HG02885 (cell line): ENCODE measurements around the gene MAPK1.
"Not testable (repeated sequence)": the region's sequence is repeated elsewhere in the genome, so short reads cannot be mapped to it uniquely, and the experiment has no call there.

Experiments used
- ATAC-seq: cut with Tn5 transposase; IDR thresholded peaks from one replicate; pipeline ENCODE4 v1.9.1; 2021; ENCODE audit warnings: mild to moderate bottlenecking; ENCODE audit not compliant: unreplicated experiment, poor library complexity

MAPK1 gene

GRCh38 chr22:21850660-21851059 lies 16.8 kb downstream of the MAPK1 start:
- ATAC-seq: no peak

DNA sequence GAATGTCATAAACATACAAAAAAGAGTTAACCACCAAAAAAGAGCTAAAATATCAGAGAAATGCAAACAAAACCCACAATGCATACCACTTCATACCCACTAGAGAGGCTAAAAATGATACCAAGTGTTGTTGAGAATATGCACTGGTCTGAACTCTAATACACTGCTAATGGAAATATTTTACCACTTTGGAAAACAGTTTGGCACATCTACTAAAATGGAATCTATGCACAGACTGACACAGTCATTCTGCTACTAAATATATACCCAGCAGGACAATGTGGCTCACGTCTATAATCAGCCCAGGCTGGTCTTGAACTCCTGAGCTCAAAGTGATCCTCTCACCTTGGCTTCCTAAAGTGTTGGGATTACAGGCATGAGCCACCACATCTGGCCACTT lies 18.0 kb downstream of the MAPK1 start:
- ATAC-seq: no peak

DNA sequence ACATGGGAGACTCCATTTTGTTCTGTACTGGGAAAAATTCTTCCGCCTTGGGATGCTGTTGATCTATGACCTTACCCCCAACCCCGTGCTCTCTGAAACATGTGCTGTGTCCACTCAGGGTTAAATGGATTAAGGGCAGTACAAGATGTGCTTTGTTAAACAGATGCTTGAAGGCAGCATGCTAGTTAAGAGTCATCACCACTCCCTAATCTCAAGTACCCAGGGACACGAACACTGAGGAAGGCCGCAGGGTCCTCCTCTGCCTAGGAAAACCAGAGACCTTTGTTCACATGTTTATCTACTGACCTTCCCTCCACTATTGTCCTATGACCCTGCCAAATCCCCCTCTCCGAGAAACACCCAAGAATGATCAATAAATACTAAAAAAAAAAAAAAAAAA lies 19.4 kb downstream of the MAPK1 start:
- not testable (repeated sequence) for ATAC-seq

DNA sequence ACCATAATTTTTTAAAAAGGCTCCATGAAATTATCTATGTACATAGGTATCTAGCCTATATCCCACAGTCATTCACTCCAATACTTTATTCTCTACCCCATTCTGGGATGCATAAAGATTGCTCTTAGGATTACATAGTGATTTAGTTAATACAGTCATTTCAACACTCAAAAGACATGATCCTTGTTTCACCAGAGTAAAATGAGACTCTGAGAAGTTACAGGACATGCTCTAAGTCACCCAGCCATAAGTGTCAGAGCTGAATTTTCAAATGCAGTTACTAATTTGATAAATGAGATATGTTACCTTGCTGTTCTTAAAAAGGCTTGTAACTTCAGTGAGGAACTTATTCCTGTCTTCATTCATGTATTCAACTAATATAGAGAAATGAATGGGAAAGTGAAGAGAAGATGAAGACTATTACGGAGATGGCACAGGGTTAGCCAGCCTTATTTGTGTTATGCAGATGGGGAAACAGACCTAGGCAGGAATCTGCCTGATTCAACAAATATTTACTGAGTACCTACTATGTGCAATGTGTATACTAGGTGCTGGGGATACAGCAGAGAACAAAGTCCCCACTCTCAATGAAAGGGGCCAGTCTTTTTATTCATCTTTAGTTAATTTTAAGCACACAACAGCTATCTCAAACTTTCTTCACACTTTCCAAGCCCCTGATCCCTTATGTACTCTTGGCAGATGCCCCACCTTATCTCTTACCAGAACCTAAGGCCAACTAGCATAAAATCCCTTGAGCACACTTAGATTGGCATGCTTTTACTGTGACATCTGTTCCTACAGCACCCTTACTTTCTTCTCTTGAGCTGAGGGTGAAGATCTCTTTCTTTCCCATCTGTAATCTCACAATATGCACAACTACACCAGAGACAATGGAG lies 21.6 kb downstream of the MAPK1 start:
- no peak for ATAC-seq

DNA sequence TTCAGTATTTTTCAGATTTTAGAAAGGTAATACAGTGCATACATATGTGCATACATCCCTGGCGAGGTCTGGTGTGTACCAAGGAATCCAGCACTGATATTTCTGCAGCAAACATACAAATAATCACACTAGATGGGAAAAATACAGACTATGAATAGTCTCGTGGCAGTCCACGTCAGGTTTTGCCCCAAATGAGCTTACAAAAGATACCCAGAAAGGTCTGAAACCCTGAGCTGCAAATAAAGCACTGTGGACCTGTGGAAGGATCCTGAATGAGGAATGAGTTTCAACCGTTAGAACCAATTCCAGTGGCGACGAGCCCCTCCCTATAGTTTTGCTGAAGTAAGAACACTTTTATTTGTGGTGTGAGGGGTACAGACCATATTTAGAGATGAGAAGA lies 24.5 kb downstream of the MAPK1 start:
- no peak for ATAC-seq

DNA sequence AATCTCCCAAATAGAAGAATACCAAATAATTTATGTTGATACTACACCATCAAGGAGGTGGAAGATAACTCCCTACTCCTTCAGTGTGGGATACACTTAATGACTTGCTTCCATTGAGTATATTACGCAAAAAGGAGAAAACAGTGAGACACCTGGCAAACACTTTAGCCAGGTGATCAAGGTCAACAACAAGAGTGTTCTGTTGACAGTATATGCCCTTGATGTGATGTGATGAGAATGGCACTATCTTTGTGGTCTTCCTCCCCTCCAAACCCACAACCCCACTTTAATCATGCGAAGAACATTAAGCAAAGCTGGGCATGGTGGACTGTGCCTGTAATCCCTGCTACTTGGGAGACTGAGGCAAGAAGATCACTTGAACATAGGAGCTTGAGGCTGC lies 26.0 kb downstream of the MAPK1 start:
- no peak for ATAC-seq

DNA sequence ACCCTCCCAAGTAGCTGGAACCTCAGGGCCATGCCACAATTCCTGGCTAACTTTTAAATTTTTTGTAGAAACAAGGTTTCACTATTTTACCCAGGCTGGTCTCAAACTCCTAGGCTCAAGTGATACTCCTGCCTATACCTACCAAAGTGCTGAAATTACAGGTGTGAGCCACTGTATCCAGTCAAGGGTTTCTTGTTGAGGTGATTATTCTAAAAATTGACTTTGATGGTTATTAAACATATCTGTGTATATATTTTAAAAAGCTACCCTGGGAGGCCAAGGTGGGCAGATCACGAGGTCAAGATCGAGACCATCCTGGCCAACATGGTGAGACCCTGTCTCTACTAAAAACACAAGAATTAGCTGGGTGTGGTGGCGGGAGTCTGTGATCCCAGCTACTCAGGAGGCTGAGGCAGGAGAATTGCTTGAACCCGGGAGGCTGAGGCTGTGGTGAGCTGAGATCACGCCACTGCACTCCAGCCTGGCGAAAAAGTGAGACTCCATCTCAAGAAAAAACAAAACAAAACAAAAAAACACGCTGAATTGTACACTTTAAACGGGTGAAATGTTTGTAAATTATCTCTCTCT lies 27.1 kb downstream of the MAPK1 start:
- ATAC-seq: no peak

- ATAC-seq: no peak
These were observed 27.7 kb downstream of the MAPK1 start for GRCh38 chr22:21839765-21840140.

- not testable (repeated sequence) for ATAC-seq
These were observed 28.2 kb downstream of the MAPK1 start for GRCh38 chr22:21839104-21839764.

GRCh38 chr22:21837248-21837979 lies 30.0 kb downstream of the MAPK1 start:
- no peak for ATAC-seq

DNA sequence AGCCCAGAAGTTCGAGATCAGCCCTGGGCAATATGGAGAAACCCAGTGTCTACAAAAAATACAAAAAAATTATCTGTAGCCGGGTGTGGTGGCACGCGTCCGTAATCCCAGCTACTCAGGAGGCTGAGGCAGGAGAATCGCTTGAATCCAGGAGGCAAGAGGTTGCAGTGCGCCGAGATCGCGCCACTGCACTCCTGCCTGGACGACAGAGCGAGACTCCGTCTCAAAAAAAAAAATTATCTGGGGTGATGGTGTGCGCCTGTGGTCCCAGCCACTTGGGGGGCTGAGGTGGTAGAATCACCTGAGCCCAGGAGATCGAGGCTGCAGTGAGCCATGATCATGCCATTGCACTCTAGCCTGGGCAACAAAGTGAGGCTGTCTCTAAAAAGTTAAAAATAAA lies 31.0 kb downstream of the MAPK1 start:
- ATAC-seq: not testable (repeated sequence)

- ATAC-seq: no peak
These were observed 32.1 kb downstream of the MAPK1 start for GRCh38 chr22:21835378-21835777.

DNA sequence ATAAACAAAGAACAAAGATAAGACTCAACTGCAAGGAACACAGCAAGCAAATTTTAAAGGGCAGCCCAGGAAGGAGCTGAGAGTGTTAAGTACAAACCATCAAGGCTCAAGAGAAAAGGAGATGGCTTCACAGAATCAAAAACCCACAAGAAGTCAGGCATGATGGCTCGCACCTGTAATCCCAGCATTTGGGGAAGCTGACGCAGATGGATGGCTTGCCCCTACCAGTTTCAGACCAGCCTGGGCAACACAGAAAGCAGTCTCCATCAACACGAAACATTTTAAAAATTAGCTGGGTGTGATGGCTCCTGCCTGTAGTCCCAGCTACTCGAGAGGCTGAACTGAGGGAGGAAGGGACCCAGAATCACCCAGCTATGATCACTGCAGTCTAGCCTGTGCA lies 32.6 kb downstream of the MAPK1 start:
- ATAC-seq: no peak

GRCh38 chr22:21832291-21833290 lies 34.9 kb downstream of the MAPK1 start:
- no peak for ATAC-seq

DNA sequence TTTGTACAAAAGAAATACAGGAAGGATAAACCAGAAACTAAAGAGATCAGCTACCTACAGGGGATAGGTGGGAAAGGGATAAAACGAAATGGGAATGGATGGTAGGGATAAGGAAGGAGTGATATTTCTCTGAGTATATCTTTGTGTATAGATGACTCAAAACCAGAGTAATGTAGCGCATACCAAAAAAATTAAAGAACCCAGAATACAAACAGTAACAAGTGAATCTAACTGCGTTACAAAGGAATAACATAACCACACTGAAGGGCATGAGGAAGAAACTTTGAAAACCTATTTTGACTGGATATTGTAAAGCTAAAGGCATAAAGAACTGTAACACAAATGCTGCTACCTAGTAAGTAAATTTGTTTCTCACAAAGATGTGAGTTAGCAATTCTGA lies 37.9 kb downstream of the MAPK1 start:
- ATAC-seq: no peak

- no peak for ATAC-seq
These were observed 39.2 kb downstream of the MAPK1 start for GRCh38 chr22:21828268-21828638.

- no peak for ATAC-seq
These were observed 39.7 kb downstream of the MAPK1 start for GRCh38 chr22:21827628-21828267.

DNA sequence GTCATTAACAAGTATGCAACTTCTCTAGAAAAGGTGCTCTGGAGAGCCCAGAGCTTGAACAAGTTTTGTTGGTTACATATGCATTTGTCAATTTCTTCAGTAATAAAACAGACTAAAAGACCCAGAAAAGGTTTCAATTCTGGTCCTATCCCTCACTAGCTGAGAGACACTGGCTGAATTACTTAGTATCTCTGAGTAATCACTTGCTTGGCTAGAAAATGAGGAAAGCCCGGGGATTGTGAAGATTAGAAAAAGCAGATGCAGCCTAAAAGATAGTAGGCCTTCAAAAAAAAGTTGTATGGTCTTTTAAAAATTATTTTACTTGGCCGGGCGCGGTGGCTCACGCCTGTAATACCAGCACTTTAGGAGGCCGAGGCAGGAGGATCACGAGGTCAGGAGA lies 41.2 kb downstream of the MAPK1 start:
- no peak for ATAC-seq

GRCh38 chr22:21824962-21825361 lies 42.5 kb downstream of the MAPK1 start:
- ATAC-seq: not testable (repeated sequence)
